Measurements from ENCODE around the gene NUP153. TPM values are rescaled to one million over a fixed set of nuclear protein-coding genes. Genes with fewer than 3 reads are reported as not detected.

NUP153 gene
- total and polyA plus RNA-seq, 11 donors, result 3.7 to 31.7 (median 25.4) TPM

GRCh38 chr6:17665132-17665531 is 41.6 kb downstream of the NUP153 start:
- peaks cover 0 to 100% (median 94%) of the 10 kb centered on the region in 9 donors for H3K36me3 ChIP-seq
- ATAC-seq (no peak), DNase-seq (no peak)
- H3K9me3 ChIP-seq, result no peaks in the 10 kb centered on the region
- intact Hi-C loops (cut with DNase I), result no loop called here
- TF ChIP-seq CTCF (IDR thresholded peaks at IDR 0.05) (no peak), POLR2A (IDR thresholded peaks at IDR 0.05) (no peak)
- WGBS, 4 donors, result 68 to 88% (median 79%) methylated on average over 1 of the region's 1 CpG
- H3K27me3 ChIP-seq, result no peaks in the 10 kb centered on the region
- no peaks in the 10 kb centered on the region for H3K4me1 ChIP-seq
- no peak overlapping the region for H3K27ac ChIP-seq
- no peak overlapping the region for H3K4me3 ChIP-seq

GRCh38 chr6:17663226-17663625 is 43.5 kb downstream of the NUP153 start:
- 88 to 93% (median 91%) methylated on average over 4 of the region's 4 CpGs for WGBS, 4 donors
- Histone ChIP-seq H3K27me3 (no peaks in the 10 kb centered on the region), H3K36me3 (peaks cover 0 to 99% (median 94%) of the 10 kb centered on the region in 9 donors), H3K4me3 (no peak overlapping the region), H3K4me1 (peaks cover 0 to under 1% (median 0%) of the 10 kb centered on the region in 12 donors), H3K27ac (no peak overlapping the region), H3K9me3 (no peaks in the 10 kb centered on the region)
- DNase-seq, result no peak
- ATAC-seq, result no peak
- intact Hi-C loops (cut with DNase I), result no loop called here
- TF ChIP-seq POLR2A (IDR thresholded peaks at IDR 0.05) (no peak), CTCF (IDR thresholded peaks at IDR 0.05) (no peak)

GRCh38 chr6:17662585-17662984 is 44.1 kb downstream of the NUP153 start:
- Histone ChIP-seq H3K27ac (no peak overlapping the region), H3K4me1 (peaks cover 0 to 4% (median 0%) of the 10 kb centered on the region in 12 donors), H3K4me3 (no peak overlapping the region), H3K27me3 (no peaks in the 10 kb centered on the region), H3K36me3 (peaks cover 0 to 97% (median 90%) of the 10 kb centered on the region in 9 donors), H3K9me3 (no peaks in the 10 kb centered on the region)
- DNase-seq (no peak), ATAC-seq (no peak)
- 64 to 77% (median 73%) methylated on average over 2 of the region's 2 CpGs for WGBS, 4 donors
- intact Hi-C loops (cut with DNase I), result no loop called here
- no peak for TF ChIP-seq POLR2A (IDR thresholded peaks at IDR 0.05)
- TF ChIP-seq CTCF (IDR thresholded peaks at IDR 0.05), result no peak

GRCh38 chr6:17656644-17657043 is 50.1 kb downstream of the NUP153 start:
- no peak for DNase-seq
- TF ChIP-seq POLR2A (IDR thresholded peaks at IDR 0.05) (no peak), CTCF (IDR thresholded peaks at IDR 0.05) (no peak)
- Histone ChIP-seq H3K4me1 (peaks cover 0 to 12% (median 2%) of the 10 kb centered on the region in 12 donors), H3K4me3 (no peak overlapping the region), H3K27ac (no peak overlapping the region), H3K36me3 (peaks cover 0 to 83% (median 64%) of the 10 kb centered on the region in 9 donors), H3K27me3 (no peaks in the 10 kb centered on the region), H3K9me3 (no peaks in the 10 kb centered on the region)
- intact Hi-C loops (cut with DNase I), result no loop called here
- 57 to 59% (median 57%) methylated on average over 3 of the region's 3 CpGs for WGBS, 4 donors
- ATAC-seq, result no peak
